Activated CD4-positive, CD25-positive, alpha-beta regulatory T cell treated with anti-CD3 and anti-CD28 coated beads, Interleukin-2, amount 50 U/mL, for 72 hours (primary cell): ENCODE data around the gene SORCS2.
"Not testable (repeated sequence)": the region's sequence is repeated elsewhere in the genome, so short reads cannot be mapped to it uniquely, and the experiment has no call there.

ENCODE experiments used
- DNase-seq: peaks from one replicate; pipeline ENCODE4 v3.0.0; 2021

Gene SORCS2

GRCh38 chr4:7573576-7574091, 381.3 kb downstream of the SORCS2 start:
- no peak for DNase-seq

- DNase-seq: no peak
These were observed 382.1 kb downstream of the SORCS2 start for GRCh38 chr4:7574287-7575014.

GRCh38 chr4:7575426-7575825, 383.1 kb downstream of the SORCS2 start:
- DNase-seq: no peak

GRCh38 chr4:7577361-7578039, 385.2 kb downstream of the SORCS2 start:
- not testable (repeated sequence) for DNase-seq

DNA sequence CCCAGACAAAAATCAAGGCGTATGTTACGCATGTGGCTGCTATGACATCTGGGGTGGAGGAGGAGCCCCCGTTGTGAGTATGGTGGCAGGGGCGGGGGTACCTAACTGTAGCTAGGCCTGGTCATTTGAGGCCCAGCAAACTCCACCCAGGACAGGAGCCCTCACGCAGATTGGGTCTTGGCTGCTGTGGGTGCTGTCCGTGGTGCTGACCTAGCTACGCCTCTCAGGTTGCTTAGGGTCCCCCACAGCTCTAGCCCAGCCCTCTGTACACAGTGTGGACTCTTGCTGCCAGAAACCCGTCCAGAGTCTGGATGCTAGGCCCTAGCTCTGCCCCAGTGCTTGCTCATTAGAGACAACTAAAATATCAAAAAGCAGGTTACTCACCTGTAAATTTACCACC, 389.1 kb downstream of the SORCS2 start:
- no peak for DNase-seq

GRCh38 chr4:7582313-7583097, 390.2 kb downstream of the SORCS2 start:
- DNase-seq: no peak

DNA sequence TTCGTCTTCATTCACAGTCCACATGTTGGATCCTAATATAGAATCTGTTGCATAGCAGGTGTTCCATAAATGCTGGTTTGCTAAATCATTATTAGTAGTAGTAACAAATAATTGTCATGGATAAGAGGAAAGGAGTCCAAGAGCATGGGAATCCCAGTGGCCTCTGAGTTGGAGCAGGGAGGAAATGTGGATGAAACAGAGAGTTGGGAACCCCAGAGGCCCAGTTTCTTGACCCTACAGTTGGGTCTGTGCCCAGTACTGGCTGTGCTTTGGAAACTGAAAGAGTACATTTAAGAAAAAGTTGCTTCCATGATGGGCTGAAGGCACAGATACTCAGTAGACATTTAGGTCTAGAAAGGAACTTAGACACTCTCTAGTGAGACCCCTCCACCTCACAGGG, 391.8 kb downstream of the SORCS2 start:
- no peak for DNase-seq

- no peak for DNase-seq
These were observed 392.3 kb downstream of the SORCS2 start for GRCh38 chr4:7584606-7585159.

- no peak for DNase-seq
These were observed 393.4 kb downstream of the SORCS2 start for GRCh38 chr4:7585768-7586167.

- no peak for DNase-seq
These were observed 395.4 kb downstream of the SORCS2 start for GRCh38 chr4:7587433-7588405.

- DNase-seq: no peak
These were observed 397.9 kb downstream of the SORCS2 start for GRCh38 chr4:7590189-7590588.

GRCh38 chr4:7590899-7591298, 398.6 kb downstream of the SORCS2 start:
- no peak for DNase-seq

DNA sequence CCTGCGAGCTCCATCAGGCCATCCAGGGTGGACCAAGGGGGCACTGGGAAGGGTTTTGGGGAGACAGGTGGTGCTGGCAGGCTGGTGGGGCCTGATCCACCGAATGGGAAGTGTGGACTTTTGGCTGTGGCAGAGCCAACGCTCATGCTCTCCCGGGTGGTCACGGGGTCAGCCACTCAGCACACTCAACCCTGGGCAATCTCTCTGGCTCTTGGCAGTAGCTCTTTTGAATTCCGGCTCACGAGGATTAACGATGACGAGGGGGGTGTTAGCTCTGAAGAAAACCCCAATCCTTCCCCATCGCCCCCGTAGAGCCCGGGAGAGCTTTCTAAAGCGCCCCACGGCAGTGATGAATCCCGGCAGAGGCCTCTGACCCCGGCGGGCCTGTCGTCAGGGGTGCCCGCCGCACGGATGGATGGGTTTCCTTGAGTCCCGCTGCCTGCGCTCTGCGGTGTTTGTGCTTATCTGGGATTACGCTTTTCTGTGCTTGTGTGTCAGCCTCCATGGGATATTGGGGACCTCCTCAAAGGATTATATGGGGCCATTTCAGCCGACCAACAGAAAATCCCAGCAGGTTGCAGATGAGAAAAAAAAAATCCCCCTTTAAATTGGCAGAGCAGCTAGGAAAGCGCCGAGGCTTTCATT, 399.2 kb downstream of the SORCS2 start:
- no peak for DNase-seq

DNA sequence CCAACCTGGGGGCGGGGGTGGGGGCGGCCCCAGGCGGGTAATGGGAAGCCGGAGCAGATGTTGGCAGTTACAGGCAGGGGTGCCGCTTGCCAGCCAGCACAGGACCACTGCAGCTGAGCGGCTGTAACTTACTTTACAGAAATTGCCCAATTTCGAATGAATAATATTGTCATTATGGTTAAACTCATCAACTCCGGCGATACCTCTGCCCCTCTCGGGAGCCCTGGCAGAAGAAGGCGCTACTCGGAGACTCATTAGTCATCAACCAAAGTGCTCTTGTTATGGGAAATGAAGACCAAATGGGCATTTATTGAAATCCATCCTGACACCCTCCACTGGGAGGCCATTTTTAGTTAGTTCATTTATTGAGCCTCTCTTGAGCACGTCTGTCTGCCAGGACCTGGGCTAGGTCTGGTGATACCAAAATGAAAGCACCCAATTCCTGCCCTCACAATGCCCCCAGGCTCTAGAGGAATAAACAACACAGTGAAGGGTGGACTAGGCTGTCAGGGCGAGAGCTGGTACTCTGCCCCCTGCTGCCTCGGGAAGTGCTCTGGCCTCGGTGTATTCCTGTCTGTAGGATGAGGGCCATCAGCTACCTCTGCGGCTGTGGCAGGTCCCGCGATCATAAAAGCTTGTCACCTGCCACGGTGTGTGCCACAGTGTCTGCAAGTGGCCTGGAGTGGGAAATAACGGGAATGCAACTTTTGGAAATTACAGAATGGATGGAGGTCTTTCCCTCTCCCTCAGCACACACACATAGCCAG, 401.5 kb downstream of the SORCS2 start:
- no peak for DNase-seq

DNA sequence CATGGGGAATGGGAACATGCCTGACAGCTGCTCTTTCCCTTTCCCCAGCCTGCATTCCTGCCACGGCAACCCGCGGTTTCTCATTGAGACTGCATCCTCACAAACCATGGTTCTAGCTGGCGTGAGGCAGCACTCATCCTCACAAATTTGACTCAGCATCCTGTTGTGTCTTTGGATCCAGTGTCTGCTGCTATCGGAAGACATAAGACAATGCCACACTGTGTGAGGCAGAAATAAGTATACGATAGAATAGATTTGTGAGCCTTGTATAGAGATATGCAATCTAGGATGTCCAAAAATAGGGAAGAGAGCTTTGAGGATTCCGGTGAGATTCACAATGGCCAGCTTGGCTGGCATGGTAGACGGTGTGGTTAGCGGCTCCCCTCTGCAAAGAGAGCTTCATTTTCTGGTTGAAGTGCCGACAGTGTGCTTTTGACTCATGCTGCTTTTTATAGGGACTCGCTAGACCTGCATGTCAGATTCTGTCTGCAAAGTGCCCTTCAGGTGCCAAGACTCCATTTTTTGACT, 403.7 kb downstream of the SORCS2 start:
- no peak for DNase-seq

DNA sequence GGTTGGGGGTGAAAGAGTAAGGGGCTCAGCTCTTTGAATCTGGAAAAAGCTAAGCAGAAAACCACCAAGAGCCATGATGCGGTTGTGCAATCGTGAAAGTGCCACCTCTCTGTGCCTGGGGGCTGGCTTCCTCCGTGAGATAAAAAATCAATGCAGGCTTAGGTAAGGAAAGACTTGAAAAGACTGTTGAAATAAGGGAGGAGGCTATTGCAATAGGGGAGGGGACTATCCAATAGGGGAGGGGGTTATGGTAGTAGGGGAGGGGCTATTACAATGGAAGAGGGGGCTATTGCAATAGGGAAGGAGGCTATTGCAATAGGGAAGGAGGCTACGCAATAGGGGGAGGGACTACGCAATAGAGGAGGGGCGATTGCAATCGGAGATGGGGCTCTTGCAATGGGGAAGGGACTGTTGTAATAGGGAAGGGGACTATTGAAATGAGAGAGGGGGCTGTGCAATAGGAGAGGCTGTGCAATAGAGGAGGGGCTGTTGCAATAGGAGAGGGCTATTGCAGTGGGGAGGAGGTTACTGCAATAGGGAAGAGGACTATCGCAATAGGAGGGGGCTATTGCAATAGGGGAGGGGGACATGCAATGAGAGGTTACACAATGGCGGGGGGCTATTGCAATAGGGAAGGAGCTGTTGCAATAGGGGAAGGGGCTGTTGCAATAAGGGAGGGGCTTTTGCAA, 404.7 kb downstream of the SORCS2 start:
- no peak for DNase-seq

GRCh38 chr4:7598939-7599790, 406.8 kb downstream of the SORCS2 start:
- no peak for DNase-seq

- no peak for DNase-seq
These were observed 407.9 kb downstream of the SORCS2 start for GRCh38 chr4:7600247-7600646.

DNA sequence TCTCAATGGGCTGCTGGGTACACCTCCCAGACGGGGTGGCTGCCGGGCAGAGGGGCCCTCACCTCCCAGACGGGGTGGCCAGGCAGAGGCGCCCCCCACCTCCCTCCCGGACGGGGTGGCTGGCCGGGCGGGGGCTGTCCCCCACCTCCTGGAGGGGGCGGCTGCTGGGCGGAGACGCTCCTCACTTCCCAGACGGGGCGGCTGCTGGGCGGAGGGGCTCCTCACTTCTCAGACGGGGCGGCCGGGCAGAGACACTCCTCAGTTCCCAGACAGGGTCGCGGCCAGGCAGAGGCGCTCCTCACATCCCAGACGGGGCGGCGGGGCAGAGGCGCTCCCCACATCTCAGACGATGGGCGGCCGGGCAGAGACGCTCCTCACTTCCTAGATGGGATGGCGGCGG, 409.8 kb downstream of the SORCS2 start:
- DNase-seq: not testable (repeated sequence)
